ENCODE data around the gene PERP. TPM values are rescaled to one million over a fixed set of nuclear protein-coding genes. Genes with fewer than 3 reads are reported as not detected.

Gene PERP
- total and polyA plus RNA-seq, 4 donors = 14.7 to 57.8 (median 30.3) TPM

DNA sequence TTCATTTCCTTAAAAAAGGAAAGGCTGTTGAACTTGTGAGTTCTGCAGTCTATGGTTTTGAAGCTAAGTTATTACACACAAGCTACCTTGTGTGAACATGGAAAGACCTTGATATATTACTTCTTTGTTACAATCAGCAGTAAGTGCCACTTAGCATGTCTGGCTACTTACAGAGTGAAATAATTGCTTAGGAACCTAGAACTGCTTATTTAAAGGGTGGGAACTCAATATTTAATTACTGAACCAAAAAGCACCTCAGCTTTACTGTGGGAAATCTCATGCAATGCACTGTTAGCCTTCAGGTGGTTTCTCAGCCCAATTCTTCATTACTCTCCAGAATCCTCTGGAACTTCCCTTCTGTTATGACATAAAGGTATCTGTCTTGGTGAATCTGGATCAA, 17.9 kb downstream of the PERP start:
- H3K27ac ChIP-seq (ENCODE audit: low read depth in 1 of 2, low read length in 2 of 2) = no peak overlapping the region
- no peak overlapping the region for H3K9ac ChIP-seq (ENCODE audit: low read depth in 1 of 2, low read length in 2 of 2)
- peaks cover 2 to 24% (median 8%) of the 10 kb centered on the region in 4 donors for H3K4me1 ChIP-seq (ENCODE audit: control insufficient read depth in 4 of 4, insufficient read depth in 4 of 4, low read length in 3 of 4)
- no peaks in the 10 kb centered on the region for H3K9me3 ChIP-seq (ENCODE audit: control insufficient read depth in 4 of 4, low read length in 3 of 4)
- TF ChIP-seq HNF4A (conservative IDR thresholded peaks at IDR 0.05) (no peak), FOXA1 (IDR thresholded peaks at IDR 0.05) (no peak), FOXA2 (IDR thresholded peaks at IDR 0.05) (no peak), RXRA (IDR thresholded peaks at IDR 0.05) (no peak), GABPA (IDR thresholded peaks at IDR 0.05 in 1 of 2, conservative IDR thresholded peaks at IDR 0.05 in 1 of 2) (no peak), EGR1 (IDR thresholded peaks at IDR 0.05; ENCODE audit: low read depth in 2 of 2) (no peak), HNF4G (IDR thresholded peaks at IDR 0.05) (no peak), NR2F2 (IDR thresholded peaks at IDR 0.05) (no peak)
- TF ChIP-seq, protein P1, sequence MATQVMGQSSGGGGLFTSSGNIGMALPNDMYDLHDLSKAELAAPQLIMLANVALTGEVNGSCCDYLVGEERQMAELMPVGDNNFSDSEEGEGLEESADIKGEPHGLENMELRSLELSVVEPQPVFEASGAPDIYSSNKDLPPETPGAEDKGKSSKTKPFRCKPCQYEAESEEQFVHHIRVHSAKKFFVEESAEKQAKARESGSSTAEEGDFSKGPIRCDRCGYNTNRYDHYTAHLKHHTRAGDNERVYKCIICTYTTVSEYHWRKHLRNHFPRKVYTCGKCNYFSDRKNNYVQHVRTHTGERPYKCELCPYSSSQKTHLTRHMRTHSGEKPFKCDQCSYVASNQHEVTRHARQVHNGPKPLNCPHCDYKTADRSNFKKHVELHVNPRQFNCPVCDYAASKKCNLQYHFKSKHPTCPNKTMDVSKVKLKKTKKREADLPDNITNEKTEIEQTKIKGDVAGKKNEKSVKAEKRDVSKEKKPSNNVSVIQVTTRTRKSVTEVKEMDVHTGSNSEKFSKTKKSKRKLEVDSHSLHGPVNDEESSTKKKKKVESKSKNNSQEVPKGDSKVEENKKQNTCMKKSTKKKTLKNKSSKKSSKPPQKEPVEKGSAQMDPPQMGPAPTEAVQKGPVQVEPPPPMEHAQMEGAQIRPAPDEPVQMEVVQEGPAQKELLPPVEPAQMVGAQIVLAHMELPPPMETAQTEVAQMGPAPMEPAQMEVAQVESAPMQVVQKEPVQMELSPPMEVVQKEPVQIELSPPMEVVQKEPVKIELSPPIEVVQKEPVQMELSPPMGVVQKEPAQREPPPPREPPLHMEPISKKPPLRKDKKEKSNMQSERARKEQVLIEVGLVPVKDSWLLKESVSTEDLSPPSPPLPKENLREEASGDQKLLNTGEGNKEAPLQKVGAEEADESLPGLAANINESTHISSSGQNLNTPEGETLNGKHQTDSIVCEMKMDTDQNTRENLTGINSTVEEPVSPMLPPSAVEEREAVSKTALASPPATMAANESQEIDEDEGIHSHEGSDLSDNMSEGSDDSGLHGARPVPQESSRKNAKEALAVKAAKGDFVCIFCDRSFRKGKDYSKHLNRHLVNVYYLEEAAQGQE (IDR thresholded peaks at IDR 0.05) = no peak
- TF ChIP-seq, protein P2, sequence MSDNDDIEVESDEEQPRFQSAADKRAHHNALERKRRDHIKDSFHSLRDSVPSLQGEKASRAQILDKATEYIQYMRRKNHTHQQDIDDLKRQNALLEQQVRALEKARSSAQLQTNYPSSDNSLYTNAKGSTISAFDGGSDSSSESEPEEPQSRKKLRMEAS (IDR thresholded peaks at IDR 0.05) = no peak
- TF ChIP-seq, protein P3, sequence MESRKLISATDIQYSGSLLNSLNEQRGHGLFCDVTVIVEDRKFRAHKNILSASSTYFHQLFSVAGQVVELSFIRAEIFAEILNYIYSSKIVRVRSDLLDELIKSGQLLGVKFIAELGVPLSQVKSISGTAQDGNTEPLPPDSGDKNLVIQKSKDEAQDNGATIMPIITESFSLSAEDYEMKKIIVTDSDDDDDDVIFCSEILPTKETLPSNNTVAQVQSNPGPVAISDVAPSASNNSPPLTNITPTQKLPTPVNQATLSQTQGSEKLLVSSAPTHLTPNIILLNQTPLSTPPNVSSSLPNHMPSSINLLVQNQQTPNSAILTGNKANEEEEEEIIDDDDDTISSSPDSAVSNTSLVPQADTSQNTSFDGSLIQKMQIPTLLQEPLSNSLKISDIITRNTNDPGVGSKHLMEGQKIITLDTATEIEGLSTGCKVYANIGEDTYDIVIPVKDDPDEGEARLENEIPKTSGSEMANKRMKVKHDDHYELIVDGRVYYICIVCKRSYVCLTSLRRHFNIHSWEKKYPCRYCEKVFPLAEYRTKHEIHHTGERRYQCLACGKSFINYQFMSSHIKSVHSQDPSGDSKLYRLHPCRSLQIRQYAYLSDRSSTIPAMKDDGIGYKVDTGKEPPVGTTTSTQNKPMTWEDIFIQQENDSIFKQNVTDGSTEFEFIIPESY (IDR thresholded peaks at IDR 0.05) = no peak
- no peaks in the 10 kb centered on the region for H3K27me3 ChIP-seq (ENCODE audit: control insufficient read depth in 4 of 4, insufficient read depth in 4 of 4, low read length in 3 of 4)
- no peak for DNase-seq (ENCODE audit: low spot score)
- peaks cover 0 to 13% (median 4%) of the 10 kb centered on the region in 4 donors for H3K36me3 ChIP-seq (ENCODE audit: control insufficient read depth in 4 of 4, insufficient read depth in 3 of 4, low read depth in 1 of 4, low read length in 3 of 4)
- H3K4me3 ChIP-seq (ENCODE audit: low read depth in 1 of 3, low read length in 3 of 3) = no peak overlapping the region

DNA sequence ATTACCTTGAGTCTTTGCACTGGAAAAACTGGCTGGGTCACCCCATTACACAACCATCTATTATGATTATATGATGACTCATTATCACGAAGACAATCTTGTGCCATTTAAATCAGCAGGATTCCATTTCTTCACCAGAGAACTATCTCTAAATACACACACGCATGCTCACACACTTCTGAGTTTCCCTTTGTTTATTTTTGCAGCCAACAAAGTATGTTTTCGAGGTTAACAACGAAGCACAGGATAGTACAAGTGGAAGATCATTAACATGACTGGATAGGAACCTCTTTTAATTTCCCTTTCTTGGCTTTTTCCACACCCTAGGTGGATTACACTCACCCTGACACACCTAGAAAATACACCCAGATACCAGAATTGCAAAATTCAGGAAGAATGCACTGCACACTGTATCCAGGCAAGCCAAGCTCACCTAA, 18.9 kb downstream of the PERP start:
- 31% methylated on average over 4 of the region's 4 CpGs for WGBS
- H3K4me3 ChIP-seq (ENCODE audit: low read depth in 1 of 3, low read length in 3 of 3) = no peak overlapping the region
- peaks cover 0 to 13% (median 3%) of the 10 kb centered on the region in 4 donors for H3K36me3 ChIP-seq (ENCODE audit: control insufficient read depth in 4 of 4, insufficient read depth in 3 of 4, low read depth in 1 of 4, low read length in 3 of 4)
- H3K9me3 ChIP-seq (ENCODE audit: control insufficient read depth in 4 of 4, low read length in 3 of 4) = no peaks in the 10 kb centered on the region
- DNase-seq (ENCODE audit: low spot score) = no peak
- H3K27me3 ChIP-seq (ENCODE audit: control insufficient read depth in 4 of 4, insufficient read depth in 4 of 4, low read length in 3 of 4) = no peaks in the 10 kb centered on the region
- peaks cover 2 to 24% (median 8%) of the 10 kb centered on the region in 4 donors for H3K4me1 ChIP-seq (ENCODE audit: control insufficient read depth in 4 of 4, insufficient read depth in 4 of 4, low read length in 3 of 4)
- no peak overlapping the region for H3K9ac ChIP-seq (ENCODE audit: low read depth in 1 of 2, low read length in 2 of 2)
- H3K27ac ChIP-seq (ENCODE audit: low read depth in 1 of 2, low read length in 2 of 2) = peak overlapping the region in 1 of 2 donors; percentile 48
- TF ChIP-seq RXRA (IDR thresholded peaks at IDR 0.05) = peak in 1 of 2 donors; percentile 52
- peak in 1 of 2 donors; percentile 36 for TF ChIP-seq HNF4A (conservative IDR thresholded peaks at IDR 0.05)
- TF ChIP-seq, protein P3 (IDR thresholded peaks at IDR 0.05) = peak; percentile 28
- peak; percentile 57 to 80 for TF ChIP-seq JUND (IDR thresholded peaks at IDR 0.05)
- no peak for TF ChIP-seq EGR1 (IDR thresholded peaks at IDR 0.05; ENCODE audit: low read depth in 2 of 2)
- TF ChIP-seq RAD21 (IDR thresholded peaks at IDR 0.05) = no peak
- TF ChIP-seq TAF1 (conservative IDR thresholded peaks at IDR 0.05) = no peak
- peak; percentile 39 for TF ChIP-seq FOXA2 (IDR thresholded peaks at IDR 0.05)
- no peak for TF ChIP-seq GABPA (IDR thresholded peaks at IDR 0.05 in 1 of 2, conservative IDR thresholded peaks at IDR 0.05 in 1 of 2)
- TF ChIP-seq, protein P1 (IDR thresholded peaks at IDR 0.05) = no peak
- peak; percentile 41 for TF ChIP-seq YY1 (IDR thresholded peaks at IDR 0.05)
- TF ChIP-seq, protein P2 (IDR thresholded peaks at IDR 0.05) = peak; percentile 28
- peak; percentile 30 for TF ChIP-seq SP1 (IDR thresholded peaks at IDR 0.05)
- TF ChIP-seq FOXA1 (IDR thresholded peaks at IDR 0.05) = no peak
- TF ChIP-seq NR2F2 (IDR thresholded peaks at IDR 0.05) = no peak
- TF ChIP-seq HNF4G (IDR thresholded peaks at IDR 0.05) = no peak
- TF ChIP-seq, protein P4, sequence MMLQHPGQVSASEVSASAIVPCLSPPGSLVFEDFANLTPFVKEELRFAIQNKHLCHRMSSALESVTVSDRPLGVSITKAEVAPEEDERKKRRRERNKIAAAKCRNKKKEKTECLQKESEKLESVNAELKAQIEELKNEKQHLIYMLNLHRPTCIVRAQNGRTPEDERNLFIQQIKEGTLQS (IDR thresholded peaks at IDR 0.05) = no peak
